RWPE2 (cell line): ENCODE measurements around the gene NF1.

Experiments
- ATAC-seq: fragments of 200-7000 bp; cut with Tn5 transposase; 3 replicates; pipeline ENCODE4 v1.9.1; 2021; ENCODE audit warnings: low read depth
- DNase-seq: peaks from one replicate; pipeline ENCODE4 v3.0.0-alpha.2; 2020; ENCODE audit warnings: low spot score
- H3K27ac ChIP-seq: fragments of 450-650 bp; 2 replicates; pipeline ENCODE4 v1.5.1; 2017; ENCODE audit warnings: mild to moderate bottlenecking; ENCODE audit not compliant: poor library complexity, severe bottlenecking
- H3K27me3 ChIP-seq: fragments of 250-450 bp; sonication (Bioruptor Pico); 2 replicates; pipeline ENCODE4 v1.5.1; 2021; ENCODE audit warnings: mild to moderate bottlenecking, moderate library complexity; ENCODE audit not compliant: insufficient read depth, poor library complexity, severe bottlenecking
- H3K36me3 ChIP-seq: fragments of 250-450 bp; sonication (Bioruptor Pico); 2 replicates; pipeline ENCODE4 v1.5.1; 2020; ENCODE audit warnings: low read depth, mild to moderate bottlenecking, moderate library complexity
- H3K4me1 ChIP-seq: fragments of 250-450 bp; sonication (Bioruptor Pico); 2 replicates; pipeline ENCODE4 v1.5.1; 2021; ENCODE audit warnings: mild to moderate bottlenecking, moderate library complexity; ENCODE audit not compliant: insufficient read depth, poor library complexity, severe bottlenecking
- H3K4me3 ChIP-seq: fragments of 250-450 bp; sonication (Bioruptor Pico); 2 replicates; pipeline ENCODE4 v1.5.1; 2021; ENCODE audit warnings: mild to moderate bottlenecking, moderate library complexity; ENCODE audit not compliant: severe bottlenecking
- H3K9me3 ChIP-seq: fragments of 250-450 bp; sonication (Bioruptor Pico); 2 replicates; pipeline ENCODE4 v1.5.1; 2021; ENCODE audit warnings: mild to moderate bottlenecking, moderate library complexity; ENCODE audit not compliant: severe bottlenecking
- TF ChIP-seq, protein P1 (sequence below): fragments of 450-650 bp; IDR thresholded peaks from one replicate; pipeline ENCODE4 v1.5.1; 2017; ENCODE audit warnings: mild to moderate bottlenecking, moderate library complexity; ENCODE audit not compliant: poor library complexity, severe bottlenecking

The NF1 gene

DNA sequence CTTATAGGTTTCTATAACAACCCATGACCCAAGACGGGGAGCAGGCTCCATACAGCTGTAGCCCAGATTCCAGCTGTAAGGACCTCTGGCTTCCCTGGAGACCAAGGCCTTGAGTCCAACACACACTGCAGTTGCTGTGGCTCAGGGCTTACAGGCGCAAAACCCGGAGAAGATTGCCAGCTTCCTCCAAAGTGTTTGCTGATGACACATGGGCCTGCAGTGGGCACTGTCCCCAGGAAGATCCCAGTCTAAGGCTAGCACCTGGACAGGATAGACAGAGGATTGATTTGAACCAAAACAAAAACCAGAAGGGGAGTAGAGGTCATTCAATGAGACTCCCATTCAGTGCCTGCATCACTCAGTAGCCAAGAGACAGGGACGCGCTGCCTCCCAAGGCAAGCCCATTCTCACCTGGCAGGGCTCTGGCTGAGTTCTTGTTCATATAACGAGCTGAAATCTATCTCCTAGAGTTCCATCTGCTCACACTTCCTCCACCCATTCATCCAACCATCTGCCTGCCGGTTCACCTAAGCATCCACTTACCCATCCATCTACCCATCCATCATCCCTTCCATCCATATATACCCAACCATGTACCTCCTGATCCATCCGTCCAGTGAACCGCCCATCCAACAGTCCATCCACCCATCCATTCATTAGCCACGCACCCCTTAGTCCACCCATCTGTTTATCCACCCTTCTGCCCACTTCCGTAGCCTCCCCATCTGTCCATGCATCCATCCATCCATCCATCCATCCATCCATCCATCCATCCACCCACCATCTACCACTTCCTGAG lies 306.9 kb downstream of the NF1 start:
- no peak overlapping the region for H3K27ac ChIP-seq
- TF ChIP-seq, protein P1, sequence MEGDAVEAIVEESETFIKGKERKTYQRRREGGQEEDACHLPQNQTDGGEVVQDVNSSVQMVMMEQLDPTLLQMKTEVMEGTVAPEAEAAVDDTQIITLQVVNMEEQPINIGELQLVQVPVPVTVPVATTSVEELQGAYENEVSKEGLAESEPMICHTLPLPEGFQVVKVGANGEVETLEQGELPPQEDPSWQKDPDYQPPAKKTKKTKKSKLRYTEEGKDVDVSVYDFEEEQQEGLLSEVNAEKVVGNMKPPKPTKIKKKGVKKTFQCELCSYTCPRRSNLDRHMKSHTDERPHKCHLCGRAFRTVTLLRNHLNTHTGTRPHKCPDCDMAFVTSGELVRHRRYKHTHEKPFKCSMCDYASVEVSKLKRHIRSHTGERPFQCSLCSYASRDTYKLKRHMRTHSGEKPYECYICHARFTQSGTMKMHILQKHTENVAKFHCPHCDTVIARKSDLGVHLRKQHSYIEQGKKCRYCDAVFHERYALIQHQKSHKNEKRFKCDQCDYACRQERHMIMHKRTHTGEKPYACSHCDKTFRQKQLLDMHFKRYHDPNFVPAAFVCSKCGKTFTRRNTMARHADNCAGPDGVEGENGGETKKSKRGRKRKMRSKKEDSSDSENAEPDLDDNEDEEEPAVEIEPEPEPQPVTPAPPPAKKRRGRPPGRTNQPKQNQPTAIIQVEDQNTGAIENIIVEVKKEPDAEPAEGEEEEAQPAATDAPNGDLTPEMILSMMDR = no peak
- H3K4me1 ChIP-seq = no peaks in the 10 kb centered on the region
- H3K27me3 ChIP-seq = no peaks in the 10 kb centered on the region
- no peak for DNase-seq
- H3K36me3 ChIP-seq = no peaks in the 10 kb centered on the region
- H3K4me3 ChIP-seq = no peak overlapping the region
- H3K9me3 ChIP-seq = no peaks in the 10 kb centered on the region
- ATAC-seq = no peak

DNA sequence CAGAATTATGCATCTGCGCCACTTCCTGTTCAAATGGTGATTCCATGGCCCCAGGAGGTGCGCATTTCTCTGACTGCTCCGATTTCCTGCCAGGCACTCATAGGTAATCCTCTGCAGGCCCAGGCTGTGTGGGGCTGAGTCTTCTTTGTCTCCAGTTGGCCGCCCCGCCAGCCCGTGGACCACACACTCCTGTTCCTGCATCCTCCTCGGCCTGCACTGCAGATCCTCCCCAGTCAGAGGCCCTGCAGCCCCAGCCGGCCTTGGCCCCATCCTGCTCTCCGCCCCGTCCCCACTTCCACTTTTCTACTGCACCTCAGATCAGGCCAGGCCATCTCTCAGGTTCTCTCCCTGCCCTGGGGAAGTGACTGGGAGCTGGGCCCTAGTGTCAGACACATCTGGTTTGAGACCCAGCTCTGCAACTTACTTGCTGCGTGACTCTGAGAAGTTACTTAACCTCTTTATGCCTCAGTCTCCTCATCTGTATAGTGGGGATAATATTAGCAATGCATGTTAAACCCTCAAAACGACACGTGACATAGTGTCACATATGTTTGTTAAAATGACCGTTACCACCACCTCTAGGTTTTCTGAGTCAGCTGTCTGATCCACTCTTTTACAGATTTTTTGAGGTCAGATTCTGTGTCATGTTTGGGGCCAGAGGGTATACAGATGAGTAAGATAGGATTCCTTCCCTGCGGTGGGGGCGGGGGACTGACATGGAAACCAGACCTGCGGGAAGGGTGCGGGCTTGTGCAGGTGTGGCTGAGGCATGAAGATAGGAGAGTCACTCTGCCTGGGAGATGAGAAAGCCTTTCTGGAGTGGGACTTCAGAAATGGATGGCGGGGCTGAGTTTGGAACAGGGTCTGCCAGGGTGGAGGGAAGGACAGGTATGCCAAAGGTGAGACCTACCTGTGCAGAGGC lies 309.5 kb downstream of the NF1 start:
- H3K4me3 ChIP-seq = no peak overlapping the region
- no peak overlapping the region for H3K27ac ChIP-seq
- no peaks in the 10 kb centered on the region for H3K36me3 ChIP-seq
- no peaks in the 10 kb centered on the region for H3K4me1 ChIP-seq
- TF ChIP-seq, protein P1 = no peak
- ATAC-seq = peak; percentile 48; the same call in 1 of the 3 replicates
- DNase-seq = no peak
- H3K27me3 ChIP-seq = no peaks in the 10 kb centered on the region
- no peaks in the 10 kb centered on the region for H3K9me3 ChIP-seq

DNA sequence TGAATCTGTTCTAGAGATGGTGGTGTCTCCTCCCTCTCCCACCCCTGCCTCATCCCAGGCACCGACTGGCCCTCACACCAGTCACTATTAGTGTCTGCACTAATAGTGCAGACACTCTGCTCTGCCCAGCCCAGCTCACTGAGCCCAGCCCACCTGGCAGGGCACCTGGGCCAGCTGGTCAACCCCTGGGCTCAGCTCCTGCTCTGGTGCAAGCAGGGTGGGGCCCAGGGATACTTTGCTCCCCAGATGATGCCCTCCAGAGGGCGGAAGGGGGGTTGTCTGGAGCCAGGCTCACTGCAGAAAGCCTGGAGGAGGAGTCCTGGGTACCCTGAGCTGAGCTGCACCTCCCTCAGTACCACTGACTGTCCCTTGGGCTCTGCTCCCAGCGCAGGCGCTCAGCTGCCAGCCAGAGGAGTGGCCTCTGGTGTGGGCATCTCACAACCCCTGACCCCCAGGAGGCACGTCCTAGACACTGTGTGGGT lies 311.2 kb downstream of the NF1 start:
- ATAC-seq (peak; percentile 50), DNase-seq (no peak)
- no peak overlapping the region for H3K4me3 ChIP-seq
- no peaks in the 10 kb centered on the region for H3K36me3 ChIP-seq
- TF ChIP-seq, protein P1 = no peak
- H3K4me1 ChIP-seq = no peaks in the 10 kb centered on the region
- no peaks in the 10 kb centered on the region for H3K27me3 ChIP-seq
- no peaks in the 10 kb centered on the region for H3K9me3 ChIP-seq
- no peak overlapping the region for H3K27ac ChIP-seq

DNA sequence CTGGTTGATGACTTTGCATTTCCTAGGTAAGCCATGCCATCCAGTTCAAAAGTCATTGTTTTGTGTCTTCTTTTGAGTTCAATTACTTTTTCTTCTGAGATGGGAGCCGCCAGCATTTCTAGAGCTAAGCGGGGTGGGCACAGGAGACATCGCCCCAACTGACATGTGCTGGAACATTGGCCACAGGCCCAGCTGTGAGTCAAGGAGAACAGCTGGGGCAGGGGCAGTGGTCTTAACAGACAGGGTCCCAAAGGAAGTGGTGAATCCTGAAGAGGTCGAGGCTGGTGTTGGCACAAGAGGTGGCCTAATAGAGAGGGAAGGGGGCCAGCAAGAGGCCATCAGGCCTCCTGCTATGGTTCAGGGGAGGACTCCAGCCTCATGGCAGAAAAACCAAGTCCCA lies 313.8 kb downstream of the NF1 start:
- H3K9me3 ChIP-seq = no peaks in the 10 kb centered on the region
- H3K4me1 ChIP-seq = no peaks in the 10 kb centered on the region
- ATAC-seq = no peak
- H3K27ac ChIP-seq = no peak overlapping the region
- no peak for DNase-seq
- H3K27me3 ChIP-seq = no peaks in the 10 kb centered on the region
- TF ChIP-seq, protein P1 = no peak
- no peaks in the 10 kb centered on the region for H3K36me3 ChIP-seq
- no peak overlapping the region for H3K4me3 ChIP-seq
